GM19395 (cell line): ENCODE measurements around the gene POLR2C.
"Not testable (repeated sequence)": the region's sequence is repeated elsewhere in the genome, so short reads cannot be mapped to it uniquely, and the experiment has no call there.

Experiments used
- ATAC-seq: cut with Tn5 transposase; IDR thresholded peaks from one replicate; pipeline ENCODE4 v1.9.1; 2021; ENCODE audit warnings: mild to moderate bottlenecking, moderate library complexity; ENCODE audit not compliant: unreplicated experiment

Gene POLR2C

DNA sequence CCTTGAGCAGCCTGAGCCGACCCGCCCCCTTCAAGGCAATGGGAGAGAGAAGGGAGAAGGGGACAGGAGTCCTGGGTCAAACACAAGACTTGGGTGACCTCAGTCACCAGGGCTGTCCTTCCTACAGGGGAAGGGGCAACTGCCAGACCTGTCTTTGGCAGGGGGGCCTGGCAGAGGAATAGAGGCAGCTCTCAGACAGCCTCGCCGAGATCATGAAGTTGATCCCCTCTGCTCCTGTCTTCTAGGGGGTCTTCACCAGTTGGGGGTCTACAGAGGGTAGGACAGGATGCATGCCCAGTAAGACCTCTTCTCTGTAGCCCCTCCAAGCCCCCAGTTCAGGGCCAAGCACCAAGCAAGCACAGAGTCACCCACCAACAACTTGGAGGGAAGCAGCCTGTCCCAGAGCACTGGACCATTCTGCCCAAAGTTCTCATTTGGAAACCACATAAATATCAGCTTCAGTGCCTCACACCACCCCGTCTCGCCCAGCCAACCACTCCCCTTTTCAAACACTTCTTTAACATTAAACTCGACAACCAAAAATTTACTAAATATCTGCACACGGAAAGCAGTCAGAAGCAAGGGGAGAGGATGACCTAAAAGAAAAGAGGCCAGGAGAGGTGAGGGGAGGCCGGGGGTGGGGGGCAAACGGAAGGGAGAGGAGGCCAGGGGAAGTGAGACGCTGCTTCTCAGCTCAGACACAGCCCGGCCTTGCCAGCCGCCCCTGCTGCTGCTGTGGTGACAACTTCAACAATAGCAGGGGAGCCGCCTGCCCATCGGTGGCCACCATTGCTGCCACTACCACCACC lies 16.1 kb downstream of the POLR2C start:
- no peak for ATAC-seq

GRCh38 chr16:57479205-57479975 lies 16.9 kb downstream of the POLR2C start:
- no peak for ATAC-seq

DNA sequence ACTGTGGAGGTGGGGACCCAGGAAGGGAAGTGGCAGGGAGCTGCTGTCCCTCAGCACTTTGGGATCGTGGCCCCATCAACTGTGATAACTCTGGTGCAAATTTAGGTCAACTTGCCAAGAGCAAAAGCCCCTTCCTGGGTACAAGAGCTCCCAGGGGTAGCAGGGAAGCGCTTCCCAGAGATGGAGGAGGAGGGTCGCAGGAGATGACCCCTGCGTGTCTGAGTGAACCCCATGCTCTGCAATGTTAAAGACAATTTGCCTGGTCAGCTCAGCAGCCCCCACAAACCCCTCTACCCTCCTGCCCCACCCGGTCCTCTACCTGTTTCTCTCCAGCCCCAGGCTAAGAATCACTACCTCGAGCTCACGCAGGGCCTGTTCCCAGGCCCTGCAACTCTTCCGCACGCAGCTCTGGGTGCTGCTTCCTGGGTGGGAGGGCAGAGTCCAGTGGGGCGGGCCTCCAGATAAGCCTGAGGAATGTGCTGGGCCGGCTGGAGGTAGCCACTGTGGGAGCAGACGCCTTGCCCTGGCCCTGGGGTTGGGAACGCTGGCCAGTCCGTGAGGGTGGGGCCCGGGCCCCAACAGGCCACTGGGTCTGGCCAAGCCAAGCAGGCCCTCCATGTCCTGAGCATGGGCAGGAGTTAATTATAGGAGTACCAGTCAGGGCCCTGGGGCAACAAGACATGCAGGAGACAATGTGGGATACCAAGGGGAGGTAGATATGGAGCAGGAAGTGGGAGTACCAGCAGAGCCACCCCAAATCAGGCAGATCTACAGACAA lies 17.7 kb downstream of the POLR2C start:
- no peak for ATAC-seq

GRCh38 chr16:57480754-57481230 lies 18.3 kb downstream of the POLR2C start:
- no peak for ATAC-seq

- ATAC-seq = no peak
Observed at GRCh38 chr16:57481421-57481820, 18.9 kb downstream of the POLR2C start.

DNA sequence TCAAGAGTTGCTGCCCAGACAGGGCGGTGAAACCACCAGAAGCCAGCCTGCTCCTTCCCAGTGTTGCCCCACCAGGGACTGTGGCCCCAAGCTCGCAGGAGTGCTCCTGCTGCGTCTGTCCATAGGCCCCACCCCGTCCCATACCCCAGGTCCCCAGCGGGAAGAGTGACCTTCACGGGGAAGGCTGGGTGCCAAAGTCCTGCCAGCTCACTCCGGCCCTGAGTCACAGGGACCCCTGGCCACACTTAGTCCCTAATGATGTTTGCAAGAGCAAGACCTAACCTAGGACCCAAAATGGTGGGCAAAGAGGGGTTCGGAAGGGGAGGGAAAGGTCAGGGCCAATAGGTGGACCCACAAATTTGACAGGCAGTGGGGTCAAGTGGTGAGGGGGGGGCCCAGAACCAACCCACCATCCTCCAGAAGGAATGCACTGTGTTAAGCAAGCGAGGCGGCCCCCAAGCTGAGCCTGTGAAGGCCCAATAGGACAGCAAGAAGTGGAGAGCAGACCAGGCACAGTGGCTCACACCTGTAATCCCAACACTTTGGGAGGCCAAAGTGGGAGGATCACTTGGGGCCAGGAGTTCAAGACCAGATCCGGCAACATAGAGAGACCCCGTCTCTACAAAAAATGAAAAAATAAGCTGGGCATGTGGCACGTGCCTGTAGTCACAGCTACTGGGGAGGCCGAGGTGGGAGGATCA lies 20.5 kb downstream of the POLR2C start:
- ATAC-seq = no peak

DNA sequence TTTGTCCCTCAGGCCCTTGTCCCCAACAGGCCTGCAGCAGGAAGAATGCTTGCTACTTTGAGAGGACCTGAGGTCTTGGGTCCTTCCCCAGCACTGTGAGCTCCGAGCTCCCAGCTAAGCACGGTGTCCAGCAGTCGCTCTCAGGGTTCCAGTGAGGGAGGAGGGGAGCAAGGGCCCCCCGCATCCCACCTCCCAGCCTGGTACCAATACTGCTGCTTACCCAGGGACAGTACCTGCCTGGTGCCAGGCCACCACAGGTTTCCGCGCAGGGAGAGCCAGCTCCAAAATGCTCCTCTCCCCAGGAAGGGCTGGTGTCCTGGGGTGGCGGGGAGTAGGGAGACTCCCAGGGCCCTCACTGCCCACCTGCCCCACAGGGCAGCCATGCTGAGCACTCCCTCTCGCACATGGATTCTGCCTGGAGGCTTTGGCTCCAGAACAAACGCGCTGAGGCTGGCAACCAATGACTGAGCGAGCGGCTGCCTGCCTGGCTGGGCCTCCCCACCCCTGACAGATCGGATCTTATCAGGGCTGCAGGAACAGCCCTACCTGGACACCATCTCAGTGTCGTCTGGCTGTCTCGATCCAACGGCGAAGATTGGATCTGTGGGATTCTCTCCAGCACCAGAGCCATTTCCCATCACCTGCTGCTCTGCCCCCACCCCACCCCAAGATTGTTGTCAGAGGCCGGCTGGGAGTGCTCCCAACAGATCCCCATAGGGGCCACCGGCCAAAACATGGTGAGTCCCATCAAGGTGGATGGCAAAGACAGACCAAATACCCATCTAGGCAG lies 21.4 kb downstream of the POLR2C start:
- no peak for ATAC-seq

DNA sequence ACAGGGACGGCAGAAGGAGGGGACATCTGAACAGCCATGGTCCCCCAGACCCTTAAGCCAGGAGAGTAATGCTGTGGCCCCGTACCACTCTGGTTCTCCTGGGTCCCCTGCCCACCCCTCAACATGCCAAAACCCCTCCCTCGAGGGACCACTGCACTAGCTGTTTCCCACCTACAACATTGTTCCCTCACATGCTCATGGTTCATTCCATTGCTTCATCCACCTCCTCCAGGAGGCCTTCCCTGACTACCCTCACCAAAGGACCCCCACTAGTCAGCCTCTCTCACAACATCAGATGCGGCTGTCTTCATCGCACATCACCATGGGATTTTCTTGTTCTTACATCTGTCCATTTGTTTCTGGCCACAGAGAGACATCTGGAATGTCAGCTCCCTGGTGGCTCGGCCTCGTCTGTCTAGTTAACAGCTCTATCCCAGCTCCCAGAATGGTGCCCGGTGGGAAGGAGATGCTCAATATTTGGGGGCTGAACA lies 22.1 kb downstream of the POLR2C start:
- no peak for ATAC-seq

DNA sequence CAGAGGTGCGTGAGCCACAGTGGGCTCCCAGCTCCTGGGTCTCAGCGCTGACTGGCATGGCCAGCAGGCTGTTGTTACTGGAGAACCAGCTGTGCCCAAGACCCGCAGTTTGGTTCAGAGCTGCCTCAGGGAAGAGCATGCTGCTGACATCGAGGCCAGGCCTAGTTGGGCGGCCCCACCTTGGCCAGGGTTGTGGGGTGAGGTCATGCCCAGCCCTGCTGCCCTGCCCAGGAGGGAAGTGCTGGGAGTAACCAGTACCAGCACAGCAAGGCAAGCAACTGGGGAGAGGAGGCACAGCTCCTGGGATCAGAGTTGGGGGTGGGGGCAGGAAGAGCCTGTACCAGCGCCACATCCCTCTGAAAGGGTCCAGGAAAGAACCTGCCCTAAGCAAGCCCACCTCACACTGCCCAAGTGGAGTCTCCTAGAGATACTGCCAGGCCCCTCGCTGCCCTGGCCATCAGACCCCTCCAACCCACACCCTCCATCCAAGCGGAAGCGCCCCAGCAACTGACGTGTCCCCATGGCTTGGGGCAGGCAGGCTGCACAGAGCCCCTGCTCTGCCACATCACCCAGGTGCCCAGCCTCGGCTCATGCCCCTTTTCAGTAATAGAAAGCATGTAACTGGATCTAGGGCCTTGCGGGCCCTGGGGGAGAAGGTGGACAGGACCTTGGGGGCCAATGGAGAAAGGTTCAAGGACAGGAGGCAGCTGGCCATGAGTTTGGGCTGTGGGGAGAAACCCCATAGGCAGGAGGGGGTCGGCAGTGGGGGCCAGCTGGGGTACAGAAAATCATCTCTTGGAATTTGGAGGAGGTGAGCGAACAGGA lies 22.8 kb downstream of the POLR2C start:
- ATAC-seq = no peak

GRCh38 chr16:57485916-57486857 lies 23.7 kb downstream of the POLR2C start, which contains the start of gene DOK4:
DOK4 (minus strand) TSS chr16:57486493; CDS start chr16:57479507, 6,986 bp downstream.
- ATAC-seq = peak; percentile 82

GRCh38 chr16:57486858-57487834 lies 24.7 kb downstream of the POLR2C start:
- ATAC-seq = no peak

DNA sequence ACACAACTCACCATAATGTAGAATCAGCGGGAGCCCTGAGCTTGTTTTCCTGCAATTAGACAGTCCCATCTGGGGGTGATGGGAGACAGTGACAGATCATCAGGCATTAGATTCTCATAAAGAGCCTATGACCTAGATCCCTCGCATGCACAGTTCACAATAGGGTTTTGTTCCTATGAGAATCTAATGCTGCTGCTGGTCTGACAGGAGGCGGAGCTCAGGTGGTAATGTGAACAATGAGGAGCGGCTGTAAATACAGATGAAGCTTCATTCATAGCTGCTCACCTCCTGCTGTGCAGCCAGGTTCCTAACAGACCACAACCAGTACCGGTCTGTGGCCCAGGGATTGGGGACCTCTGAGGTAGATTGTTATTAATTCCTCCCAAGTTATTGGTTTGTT lies 26.8 kb downstream of the POLR2C start:
- ATAC-seq = no peak

DNA sequence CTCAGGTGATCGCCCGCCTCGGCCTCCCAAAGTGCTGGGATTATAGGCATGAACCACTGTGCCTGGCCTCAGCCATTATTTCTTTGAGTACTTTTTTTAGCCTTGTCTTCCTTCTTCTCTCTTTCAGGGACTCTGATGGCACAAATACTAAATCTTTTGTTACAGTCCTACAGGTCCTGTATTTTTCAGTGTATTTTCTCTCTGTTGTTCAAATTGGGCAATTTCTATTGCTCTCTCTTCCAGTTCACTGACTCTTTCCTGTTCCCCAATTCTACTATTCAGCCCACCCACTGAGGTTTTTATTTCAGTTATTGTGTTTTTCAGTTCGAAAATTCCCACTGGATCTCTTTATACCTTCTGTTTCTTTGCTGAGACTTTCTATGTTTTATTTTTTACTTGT lies 31.3 kb downstream of the POLR2C start:
- ATAC-seq = no peak

DNA sequence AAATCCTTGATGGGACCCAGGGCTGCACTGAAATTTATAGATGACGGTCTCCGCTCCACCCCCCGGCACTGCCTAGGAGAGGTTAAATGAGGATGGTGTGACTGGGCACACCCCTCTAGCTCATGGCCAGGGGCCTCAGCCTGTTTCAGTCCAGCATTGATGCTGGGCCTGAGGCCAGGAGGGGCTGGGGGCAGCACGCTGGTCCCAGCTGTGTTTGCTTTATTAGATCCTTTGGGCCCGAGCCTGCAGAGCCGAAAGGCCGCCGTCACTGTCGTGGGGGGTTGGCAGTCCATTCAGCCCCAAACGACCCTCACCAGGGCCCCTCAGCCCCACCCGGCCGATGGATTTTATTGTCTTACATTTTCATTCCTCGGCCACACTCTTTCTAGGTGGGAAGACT lies 34.6 kb downstream of the POLR2C start:
- ATAC-seq = no peak

DNA sequence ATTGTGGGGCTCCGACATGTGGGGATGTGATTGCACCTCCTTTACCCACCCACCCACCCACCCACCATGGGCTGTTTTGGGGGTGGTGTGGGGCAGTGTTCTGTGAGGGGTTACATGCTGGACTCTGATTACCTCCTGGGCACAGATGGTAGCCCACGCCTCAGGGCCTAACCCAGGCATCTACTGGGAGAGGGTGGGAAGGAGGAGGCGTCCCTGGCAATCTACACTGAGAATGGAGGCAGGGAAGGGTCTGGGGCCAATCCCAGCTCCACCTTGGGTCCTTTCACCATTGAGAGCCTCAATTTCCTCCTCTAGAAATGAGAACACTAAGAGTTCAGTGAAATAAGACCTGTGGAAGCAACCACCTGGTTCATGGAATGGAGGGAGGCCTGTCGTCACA lies 35.6 kb downstream of the POLR2C start:
- no peak for ATAC-seq

DNA sequence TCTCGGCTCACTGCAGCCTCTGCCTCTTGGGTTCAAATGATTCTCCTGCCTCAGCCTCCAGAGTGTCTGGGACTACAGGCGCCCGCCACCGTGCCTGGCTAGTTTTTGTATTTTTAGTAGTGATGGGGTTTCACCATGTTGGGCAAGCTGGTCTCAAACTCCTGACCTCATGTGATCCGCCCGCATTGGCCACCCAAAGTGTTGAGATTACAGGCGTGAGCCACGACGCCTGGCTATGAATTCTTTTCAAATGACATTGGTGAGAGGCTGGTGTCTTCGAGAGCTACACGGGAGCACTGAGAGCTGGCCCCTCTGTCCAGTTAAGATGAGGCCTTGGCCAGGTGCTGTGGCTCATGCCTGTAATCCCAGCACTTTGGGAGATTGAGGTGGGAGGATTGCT lies 37.5 kb downstream of the POLR2C start:
- not testable (repeated sequence) for ATAC-seq
